SU-DHL-6 (cell line): Measurements from ENCODE around the gene KCNH1.

Experiments used
- H2AFZ ChIP-seq: fragments of 200-600 bp; sonication (generic); 2 replicates; pipeline ENCODE4 v1.6.1; 2014; ENCODE audit warnings: low read depth, mild to moderate bottlenecking, moderate library complexity, mixed read lengths, antibody characterized with exemption, low read length; ENCODE audit not compliant: severe bottlenecking
- H3F3A ChIP-seq: fragments of 200-600 bp; shearing (Covaris generic); 2 replicates; pipeline ENCODE4 v1.6.0; 2016; ENCODE audit warnings: antibody characterized with exemption, mild to moderate bottlenecking; ENCODE audit not compliant: insufficient read depth
- H3K27ac ChIP-seq: fragments of 200-600 bp; sonication (generic); 2 replicates; pipeline ENCODE4 v1.5.1; 2016; ENCODE audit warnings: low read depth, mild to moderate bottlenecking, low read length, moderate library complexity, mixed read lengths
- H3K27me3 ChIP-seq: fragments of 200-600 bp; sonication (generic), shearing (Covaris generic); 2 replicates; pipeline ENCODE4 v1.6.0; 2014; ENCODE audit warnings: mild to moderate bottlenecking, low read length
- H3K36me3 ChIP-seq: fragments of 200-600 bp; sonication (generic); 2 replicates; pipeline ENCODE4 v1.6.1; 2014; ENCODE audit warnings: mild to moderate bottlenecking, low read length, mixed read lengths
- H3K4me2 ChIP-seq: fragments of 300-600, 200-600 bp; shearing (Covaris generic), sonication (generic); 2 replicates; pipeline ENCODE4 v1.6.0; 2014; ENCODE audit warnings: low read length, low read depth, mild to moderate bottlenecking; ENCODE audit not compliant: poor library complexity, severe bottlenecking
- H3K4me3 ChIP-seq: fragments of 200-600 bp; sonication (generic); 2 replicates; pipeline ENCODE4 v1.5.1; 2014; ENCODE audit warnings: antibody characterized with exemption, low read length, mild to moderate bottlenecking, mixed read lengths; ENCODE audit not compliant: insufficient read depth, poor library complexity, severe bottlenecking
- H3K79me2 ChIP-seq: fragments of 200-600 bp; sonication (generic); 2 replicates; pipeline ENCODE4 v1.6.1; 2014; ENCODE audit warnings: mild to moderate bottlenecking, low read length, moderate library complexity; ENCODE audit not compliant: insufficient read depth
- H3K9ac ChIP-seq: fragments of 200-600 bp; sonication (generic); 2 replicates; pipeline ENCODE4 v1.7.0; 2014; ENCODE audit warnings: mild to moderate bottlenecking, low read length
- H3K9me2 ChIP-seq: fragments of 200-600 bp; sonication (generic); replicated peaks from 2 replicates; pipeline ENCODE4 v1.6.1; 2014; ENCODE audit warnings: low read length; ENCODE audit not compliant: insufficient read depth
- H3K9me3 ChIP-seq: fragments of 200-600 bp; sonication (generic); 2 replicates; pipeline ENCODE4 v1.6.1; 2014; ENCODE audit warnings: low read length, mixed read lengths; ENCODE audit not compliant: insufficient read depth
- H4K20me1 ChIP-seq: fragments of 200-600 bp; sonication (generic); 2 replicates; pipeline ENCODE4 v1.6.1; 2014; ENCODE audit warnings: low read depth, mild to moderate bottlenecking, antibody characterized with exemption, low read length, moderate library complexity, mixed read lengths
- CTCF ChIP-seq: fragments of 200-600 bp; sonication (generic); IDR thresholded peaks from one replicate; pipeline ENCODE4 v1.5.1; 2017; ENCODE audit warnings: antibody characterized with exemption, mild to moderate bottlenecking, low read length, moderate library complexity; ENCODE audit not compliant: insufficient read depth, poor library complexity, severe bottlenecking
- EZH2phosphoT487 ChIP-seq: fragments of 200-600 bp; sonication (generic), shearing (Covaris generic); conservative IDR thresholded peaks from 2 replicates; pipeline ENCODE4 v1.6.1; 2018; ENCODE audit warnings: mild to moderate bottlenecking, antibody characterized with exemption, low read length, moderate library complexity, mixed read lengths

The KCNH1 gene

DNA sequence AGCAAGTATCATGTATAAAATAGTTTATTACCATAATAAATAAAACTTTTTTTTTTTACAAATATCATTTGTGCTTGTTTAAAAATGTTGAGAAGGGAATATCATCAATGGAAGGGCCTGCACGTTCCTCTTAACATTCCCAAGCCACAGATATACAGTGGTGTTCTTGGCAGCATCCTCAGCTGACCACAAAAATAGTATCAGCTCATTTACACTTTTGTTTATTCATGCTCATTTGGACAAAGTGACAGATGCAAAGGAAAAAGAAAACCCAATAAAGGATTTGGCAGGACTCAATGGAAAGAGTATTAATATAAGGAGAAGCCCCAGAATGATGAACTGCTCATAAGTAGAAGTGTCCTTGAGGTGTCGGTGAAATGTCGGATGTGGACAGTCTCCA, 455.6 kb downstream of the KCNH1 start:
- no peaks in the 10 kb centered on the region for H3K9me2 ChIP-seq
- H3K36me3 ChIP-seq: no peaks in the 10 kb centered on the region
- TF ChIP-seq EZH2phosphoT487: no peak
- no peak for TF ChIP-seq CTCF
- H3K4me3 ChIP-seq: no peak overlapping the region
- no peak overlapping the region for H3K27ac ChIP-seq
- H3K9me3 ChIP-seq: no peaks in the 10 kb centered on the region
- H3F3A ChIP-seq: no peaks in the 10 kb centered on the region
- no peaks in the 10 kb centered on the region for H3K27me3 ChIP-seq
- H3K9ac ChIP-seq: no peak overlapping the region
- no peaks in the 10 kb centered on the region for H4K20me1 ChIP-seq
- H3K79me2 ChIP-seq: no peaks in the 10 kb centered on the region
- no peak overlapping the region for H2AFZ ChIP-seq
- H3K4me2 ChIP-seq: no peak overlapping the region

- Histone ChIP-seq H3K27me3 (no peaks in the 10 kb centered on the region), H4K20me1 (no peaks in the 10 kb centered on the region), H3K79me2 (no peaks in the 10 kb centered on the region), H3K4me3 (no peak overlapping the region), H3K9ac (no peak overlapping the region), H3K36me3 (no peaks in the 10 kb centered on the region), H3K4me2 (no peak overlapping the region), H2AFZ (no peak overlapping the region), H3K9me3 (no peaks in the 10 kb centered on the region), H3K9me2 (no peaks in the 10 kb centered on the region), H3K27ac (no peak overlapping the region), H3F3A (no peaks in the 10 kb centered on the region)
- no peak for TF ChIP-seq CTCF
- TF ChIP-seq EZH2phosphoT487: no peak
Observed at GRCh38 chr1:210677533-210677932, 456.4 kb downstream of the KCNH1 start.

- Histone ChIP-seq H2AFZ (no peak overlapping the region), H3K27ac (no peak overlapping the region), H3K9ac (no peak overlapping the region), H3K4me2 (no peak overlapping the region), H3K27me3 (no peaks in the 10 kb centered on the region), H3F3A (no peaks in the 10 kb centered on the region), H3K4me3 (no peak overlapping the region), H3K36me3 (no peaks in the 10 kb centered on the region), H3K9me2 (no peaks in the 10 kb centered on the region), H3K79me2 (no peaks in the 10 kb centered on the region), H3K9me3 (no peaks in the 10 kb centered on the region), H4K20me1 (no peaks in the 10 kb centered on the region)
- TF ChIP-seq EZH2phosphoT487 (no peak), CTCF (no peak)
Observed at GRCh38 chr1:210676539-210676938, 457.4 kb downstream of the KCNH1 start.

- Histone ChIP-seq H3K4me3 (no peak overlapping the region), H3K9ac (no peak overlapping the region), H3K27me3 (no peaks in the 10 kb centered on the region), H2AFZ (no peak overlapping the region), H3K36me3 (no peaks in the 10 kb centered on the region), H3K9me3 (no peaks in the 10 kb centered on the region), H4K20me1 (no peaks in the 10 kb centered on the region), H3K79me2 (no peaks in the 10 kb centered on the region), H3K9me2 (no peaks in the 10 kb centered on the region), H3K27ac (no peak overlapping the region), H3K4me2 (no peak overlapping the region), H3F3A (no peaks in the 10 kb centered on the region)
- TF ChIP-seq CTCF (no peak), EZH2phosphoT487 (no peak)
Observed at GRCh38 chr1:210674151-210674550, 459.8 kb downstream of the KCNH1 start.
